ENCODE data around the gene FGR. TPM values are rescaled to one million over a fixed set of nuclear protein-coding genes. Genes with fewer than 3 reads are reported as not detected.

Gene FGR
- total and polyA plus RNA-seq, 5 experiments from 2014 or later, result 1.8 to 69.5 (median 2.3) TPM

DNA sequence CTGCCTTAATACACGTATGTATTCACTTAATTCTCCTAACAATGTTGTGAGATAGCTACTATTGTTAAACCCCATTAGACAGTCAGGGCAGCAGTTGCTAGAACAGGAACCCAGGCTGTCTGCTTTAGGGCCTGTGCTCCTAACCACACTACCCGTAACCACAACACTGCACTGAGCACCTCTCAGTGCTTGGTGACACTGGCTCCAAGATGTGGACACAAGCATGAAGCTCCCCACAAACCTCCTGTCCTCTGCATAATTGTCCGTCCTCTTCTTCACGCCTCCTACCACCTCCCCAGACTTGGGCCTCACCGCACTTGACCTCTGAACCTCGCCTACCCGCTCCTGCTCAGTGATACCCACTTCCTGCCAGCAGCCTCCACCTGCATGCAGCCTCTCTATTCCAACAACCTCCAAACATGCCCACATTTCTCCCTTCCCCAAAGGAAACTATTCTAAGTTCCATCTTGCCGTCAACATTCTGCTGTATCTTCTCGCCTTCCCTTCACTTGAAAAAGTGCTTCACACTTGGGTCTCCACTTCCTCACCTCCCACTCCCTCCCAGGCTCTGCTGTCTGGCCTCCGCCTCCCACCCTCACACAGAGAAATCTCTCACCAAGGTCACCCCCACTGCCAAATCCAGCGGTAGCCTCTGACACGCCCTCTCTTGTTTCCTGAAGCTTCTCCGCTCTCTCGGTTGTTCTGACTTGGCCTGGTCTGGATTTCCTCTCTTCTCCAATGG, 16.5 kb downstream of the FGR start:
- Mint-ChIP-seq H3K9me3 (no peaks in the 10 kb centered on the region), H3K4me3 (peak overlapping the region in 9 of 10 donors; percentile 46 to 79 (median 62)), H3K4me1 (peaks cover 35 to 69% (median 65%) of the 10 kb centered on the region in 4 donors), H3K27me3 (no peaks in the 10 kb centered on the region), H3K36me3 (no peaks in the 10 kb centered on the region), H3K27ac (peak overlapping the region; percentile 68 to 94 (median 89))
- POLR2A ChIA-PET, result interaction anchor here (0.6 to 17.1 kb wide), 10 partner anchors 10 to 191 kb away, joined by 3 to 263 read pairs (median 4); partner anchors contain the start of gene IFI6
- DNase-seq, result peak in 5 of 10 donors; percentile 34 to 68 (median 63)
- peak; percentile 98 to 99 for ATAC-seq

GRCh38 chr1:27617420-27617819, 17.6 kb downstream of the FGR start:
- H3K27ac Mint-ChIP-seq, result peak overlapping the region; percentile 68 to 94 (median 89)
- H3K36me3 Mint-ChIP-seq, result no peaks in the 10 kb centered on the region
- no peaks in the 10 kb centered on the region for H3K9me3 Mint-ChIP-seq
- POLR2A ChIA-PET, result interaction anchor here (1.1 to 17.1 kb wide), 7 partner anchors 9 to 42 kb away, joined by 3 to 263 read pairs (median 3); no protein-coding TSS in a partner anchor
- DNase-seq (no peak), ATAC-seq (no peak)
- H3K4me3 Mint-ChIP-seq, result peak overlapping the region in 9 of 10 donors; percentile 28 to 79 (median 55)
- peaks cover 34 to 78% (median 70%) of the 10 kb centered on the region in 4 donors for H3K4me1 Mint-ChIP-seq
- no peaks in the 10 kb centered on the region for H3K27me3 Mint-ChIP-seq

DNA sequence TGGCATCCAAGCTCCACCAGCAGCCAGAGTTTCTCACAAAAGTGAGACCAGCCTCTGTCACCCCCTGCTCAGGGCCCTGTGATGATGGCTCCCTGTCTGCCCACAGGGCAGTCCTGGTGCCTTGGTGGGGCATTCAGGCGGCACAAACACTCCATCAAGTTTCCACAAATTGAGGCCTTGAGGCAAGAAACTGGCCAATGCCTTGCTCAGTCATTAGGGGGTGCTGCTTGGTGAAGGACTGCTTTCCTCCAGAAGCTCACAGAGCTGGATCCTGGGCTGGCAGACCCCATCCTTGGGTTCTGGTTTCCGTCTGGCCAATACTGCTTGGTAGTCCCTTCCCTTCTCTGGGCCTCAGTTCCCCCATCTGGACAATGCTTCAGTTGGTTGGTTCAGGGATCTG, 18.5 kb downstream of the FGR start:
- POLR2A ChIA-PET, result interaction anchor here (0.8 to 17.1 kb wide), 8 partner anchors 8 to 55 kb away, joined by 3 to 263 read pairs (median 4); partner anchors contain the start of gene IFI6

DNA sequence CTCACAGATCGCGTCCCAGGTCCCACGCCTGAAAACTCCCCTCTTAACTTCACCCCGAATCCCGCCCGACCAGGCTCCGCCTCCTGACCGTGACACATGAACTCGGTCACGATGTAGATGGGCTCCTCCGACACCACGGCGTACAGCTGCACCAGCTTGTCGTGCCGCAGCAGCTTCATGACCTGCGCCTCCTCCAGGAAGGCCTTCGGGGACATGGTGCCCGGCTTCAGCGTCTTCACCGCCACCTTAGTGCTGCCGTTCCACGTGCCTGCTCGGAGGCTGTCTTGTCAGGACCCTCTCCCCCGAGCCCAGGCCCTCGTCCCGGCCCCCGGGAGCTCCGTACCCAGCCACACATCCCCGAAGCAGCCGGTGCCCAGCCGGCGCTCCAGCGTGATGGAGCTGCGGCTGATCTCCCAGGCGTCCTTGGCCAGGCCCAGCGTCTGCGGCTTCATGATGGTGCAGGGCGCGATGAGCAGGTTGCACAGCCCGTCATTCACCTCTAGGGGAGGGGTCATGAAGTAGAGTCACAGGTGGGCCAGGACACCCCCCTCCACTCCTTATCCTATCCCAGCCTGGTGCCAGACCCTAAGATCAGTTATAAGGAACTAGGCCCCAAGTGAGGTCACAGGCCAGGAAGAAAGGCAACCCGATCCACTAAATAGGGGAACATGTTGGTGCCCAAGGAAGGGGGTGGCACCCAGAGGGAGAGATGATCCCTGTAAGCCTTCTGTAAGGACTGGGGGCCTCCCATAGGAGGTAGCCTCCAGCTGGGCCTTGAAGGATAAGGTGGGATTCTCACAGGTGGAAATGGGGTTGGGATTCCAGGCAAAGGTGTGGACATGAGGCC, 19.4 kb downstream of the FGR start:
- no peaks in the 10 kb centered on the region for H3K36me3 Mint-ChIP-seq
- H3K27ac Mint-ChIP-seq, result peak overlapping the region; percentile 43 to 87 (median 74)
- H3K27me3 Mint-ChIP-seq, result no peaks in the 10 kb centered on the region
- H3K4me1 Mint-ChIP-seq, result peaks cover 41 to 80% (median 73%) of the 10 kb centered on the region in 4 donors
- POLR2A ChIA-PET, result interaction anchor here (1.0 to 17.1 kb wide), 6 partner anchors 7 to 56 kb away, joined by 3 to 263 read pairs (median 4); partner anchors contain the start of gene IFI6
- no peak for ATAC-seq
- no peaks in the 10 kb centered on the region for H3K9me3 Mint-ChIP-seq
- no peak for DNase-seq
- H3K4me3 Mint-ChIP-seq, result peak overlapping the region in 3 of 10 donors; percentile 38 to 67 (median 52)

More for the DNA sequence above, 18.5 kb downstream of the FGR start:
- H3K4me3 Mint-ChIP-seq, result peak overlapping the region in 4 of 10 donors; percentile 10 to 53 (median 30)
- peak overlapping the region; percentile 68 to 92 (median 86) for H3K27ac Mint-ChIP-seq
- no peak for ATAC-seq
- no peak for DNase-seq
- no peaks in the 10 kb centered on the region for H3K36me3 Mint-ChIP-seq
- no peaks in the 10 kb centered on the region for H3K9me3 Mint-ChIP-seq
- no peaks in the 10 kb centered on the region for H3K27me3 Mint-ChIP-seq
- H3K4me1 Mint-ChIP-seq, result peaks cover 39 to 80% (median 75%) of the 10 kb centered on the region in 4 donors

DNA sequence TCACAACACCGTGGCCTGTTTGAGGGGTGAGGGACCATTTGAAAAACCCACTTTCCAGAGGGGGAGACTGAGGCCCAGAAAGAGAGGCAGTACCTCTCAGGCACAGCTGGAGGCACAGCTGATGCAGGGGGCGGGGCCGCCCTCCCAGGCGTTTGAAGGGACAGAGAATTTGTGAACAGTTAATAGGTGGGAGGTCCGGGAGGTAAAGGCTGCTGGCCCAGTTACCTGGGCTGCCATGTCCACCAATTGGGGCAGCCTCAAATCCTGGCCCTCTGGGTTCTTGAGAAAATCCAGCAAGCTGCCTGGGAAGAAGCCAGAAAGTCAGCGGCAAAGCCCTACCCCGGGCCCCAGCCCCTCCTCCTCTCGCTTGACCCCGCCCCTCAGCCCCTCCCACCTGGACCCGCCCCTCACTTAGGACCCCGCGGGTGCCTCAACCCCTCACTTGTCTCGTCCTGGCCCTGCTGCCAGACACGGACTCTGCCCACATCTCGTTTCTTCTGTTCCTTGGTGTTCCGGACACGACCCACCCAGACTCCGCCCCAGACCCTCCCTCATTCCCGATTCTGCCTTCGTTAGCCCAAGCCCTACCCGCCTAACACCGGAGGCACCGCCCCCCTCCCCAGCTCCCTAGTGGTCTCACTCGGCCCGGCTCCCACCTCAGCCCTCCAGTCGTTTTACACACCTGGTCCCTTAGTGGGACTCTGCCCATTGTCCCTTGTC, 20.2 kb downstream of the FGR start:
- DNase-seq (no peak), ATAC-seq (no peak)
- Mint-ChIP-seq H3K9me3 (no peaks in the 10 kb centered on the region), H3K4me1 (peaks cover 41 to 78% (median 70%) of the 10 kb centered on the region in 4 donors), H3K4me3 (peak overlapping the region in 4 of 10 donors; percentile 38 to 67 (median 58)), H3K27ac (peak overlapping the region in 8 of 10 donors; percentile 43 to 94 (median 77)), H3K36me3 (no peaks in the 10 kb centered on the region), H3K27me3 (no peaks in the 10 kb centered on the region)
- POLR2A ChIA-PET, result interaction anchor here (0.7 to 17.1 kb wide), 10 partner anchors 8 to 111 kb away, joined by 3 to 263 read pairs (median 4); partner anchors contain the start of genes AHDC1 and FAM76A

GRCh38 chr1:27614043-27614624, 20.9 kb downstream of the FGR start:
- Mint-ChIP-seq H3K27ac (peak overlapping the region; percentile 20 to 94 (median 86)), H3K9me3 (no peaks in the 10 kb centered on the region), H3K36me3 (no peaks in the 10 kb centered on the region), H3K4me1 (peaks cover 41 to 71% (median 64%) of the 10 kb centered on the region in 4 donors), H3K4me3 (peak overlapping the region in 9 of 10 donors; percentile 19 to 65 (median 47)), H3K27me3 (no peaks in the 10 kb centered on the region)
- POLR2A ChIA-PET, result interaction anchor here (0.7 to 17.1 kb wide), 11 partner anchors 9 to 112 kb away, joined by 3 to 263 read pairs (median 4); partner anchors contain the start of genes AHDC1, FAM76A and FGR
- DNase-seq, result no peak
- no peak for ATAC-seq

GRCh38 chr1:27612718-27613117, 22.3 kb downstream of the FGR start:
- Mint-ChIP-seq H3K9me3 (no peaks in the 10 kb centered on the region), H3K27me3 (no peaks in the 10 kb centered on the region), H3K4me3 (peak overlapping the region in 1 of 10 donors; percentile 18), H3K27ac (peak overlapping the region in 7 of 10 donors; percentile 51 to 92 (median 69)), H3K36me3 (no peaks in the 10 kb centered on the region), H3K4me1 (peaks cover 31 to 57% (median 51%) of the 10 kb centered on the region in 4 donors)
- no peak for DNase-seq
- ATAC-seq, result no peak
- POLR2A ChIA-PET, result interaction anchor here (0.7 to 17.1 kb wide), 5 partner anchors 23 to 123 kb away, joined by 3 to 263 read pairs (median 3); partner anchors contain the start of gene FGR

- POLR2A ChIA-PET, result interaction anchor here (1.0 to 17.1 kb wide), 3 partner anchors 48 to 220 kb away, joined by 3 to 263 read pairs (median 3); partner anchors contain the start of gene IFI6
- H3K4me1 Mint-ChIP-seq, result peaks cover 25 to 49% (median 44%) of the 10 kb centered on the region in 4 donors
Measured at GRCh38 chr1:27611450-27611849, 23.5 kb downstream of the FGR start.

GRCh38 chr1:27609618-27610240, 25.3 kb downstream of the FGR start:
- Mint-ChIP-seq H3K4me1 (peaks cover 29 to 47% (median 43%) of the 10 kb centered on the region in 4 donors), H3K4me3 (no peak overlapping the region), H3K27me3 (no peaks in the 10 kb centered on the region), H3K36me3 (no peaks in the 10 kb centered on the region), H3K9me3 (no peaks in the 10 kb centered on the region), H3K27ac (no peak overlapping the region)
- POLR2A ChIA-PET, result interaction anchor here (0.5 to 17.1 kb wide), 4 partner anchors 16 to 213 kb away, joined by 5 to 263 read pairs (median 6); no protein-coding TSS in a partner anchor
- ATAC-seq (no peak), DNase-seq (no peak)

More at GRCh38 chr1:27611450-27611849, 23.5 kb downstream of the FGR start:
- H3K27me3 Mint-ChIP-seq, result no peaks in the 10 kb centered on the region
- DNase-seq, result no peak
- H3K4me3 Mint-ChIP-seq, result no peak overlapping the region
- no peaks in the 10 kb centered on the region for H3K36me3 Mint-ChIP-seq
- H3K27ac Mint-ChIP-seq, result peak overlapping the region in 4 of 10 donors; percentile 51 to 86 (median 78)
- no peak for ATAC-seq
- no peaks in the 10 kb centered on the region for H3K9me3 Mint-ChIP-seq

DNA sequence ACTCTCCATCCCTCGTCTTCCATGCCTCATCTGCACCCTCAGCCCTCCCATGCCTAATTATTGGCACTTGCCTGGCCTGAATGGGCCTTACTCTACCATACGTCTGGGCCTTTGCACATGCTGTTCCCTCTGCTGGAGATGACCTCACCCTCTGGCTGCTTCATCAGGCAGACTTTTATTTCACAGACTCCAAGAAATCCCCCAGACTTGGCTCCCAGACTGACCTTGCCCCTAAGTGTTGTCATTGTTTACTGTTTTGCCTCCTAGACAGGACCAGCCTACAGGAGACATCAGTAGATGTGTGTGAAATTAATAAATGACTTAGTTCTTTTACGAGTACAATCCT, 25.8 kb downstream of the FGR start:
- Mint-ChIP-seq H3K4me1 (peaks cover 26 to 43% (median 40%) of the 10 kb centered on the region in 4 donors), H3K4me3 (no peak overlapping the region), H3K27ac (no peak overlapping the region), H3K9me3 (no peaks in the 10 kb centered on the region), H3K27me3 (no peaks in the 10 kb centered on the region), H3K36me3 (no peaks in the 10 kb centered on the region)
- no peak for ATAC-seq
- DNase-seq, result no peak
- POLR2A ChIA-PET, result interaction anchor here (0.6 to 17.1 kb wide), 8 partner anchors 8 to 259 kb away, joined by 3 to 263 read pairs (median 6); no protein-coding TSS in a partner anchor

Data from naive thymus-derived CD8-positive, alpha-beta T cell (primary cell).